IPS-18c (cell line): ENCODE results near the gene ZNF69.
"Not testable (repeated sequence)": the region's sequence is repeated elsewhere in the genome, so short reads cannot be mapped to it uniquely, and the experiment has no call there.

Experiments
- H3K4me3 ChIP-seq: 2 replicates; pipeline ENCODE4 v1.7.0; 2013; ENCODE audit warnings: low read depth, mild to moderate bottlenecking, low read length, moderate library complexity; ENCODE audit not compliant: insufficient read depth
- H3K9me3 ChIP-seq: one replicate; pipeline ENCODE4 v1.6.1; 2013; ENCODE audit warnings: mild to moderate bottlenecking, low read length, moderate library complexity; ENCODE audit not compliant: control insufficient read depth, insufficient read depth

ZNF69 gene

DNA sequence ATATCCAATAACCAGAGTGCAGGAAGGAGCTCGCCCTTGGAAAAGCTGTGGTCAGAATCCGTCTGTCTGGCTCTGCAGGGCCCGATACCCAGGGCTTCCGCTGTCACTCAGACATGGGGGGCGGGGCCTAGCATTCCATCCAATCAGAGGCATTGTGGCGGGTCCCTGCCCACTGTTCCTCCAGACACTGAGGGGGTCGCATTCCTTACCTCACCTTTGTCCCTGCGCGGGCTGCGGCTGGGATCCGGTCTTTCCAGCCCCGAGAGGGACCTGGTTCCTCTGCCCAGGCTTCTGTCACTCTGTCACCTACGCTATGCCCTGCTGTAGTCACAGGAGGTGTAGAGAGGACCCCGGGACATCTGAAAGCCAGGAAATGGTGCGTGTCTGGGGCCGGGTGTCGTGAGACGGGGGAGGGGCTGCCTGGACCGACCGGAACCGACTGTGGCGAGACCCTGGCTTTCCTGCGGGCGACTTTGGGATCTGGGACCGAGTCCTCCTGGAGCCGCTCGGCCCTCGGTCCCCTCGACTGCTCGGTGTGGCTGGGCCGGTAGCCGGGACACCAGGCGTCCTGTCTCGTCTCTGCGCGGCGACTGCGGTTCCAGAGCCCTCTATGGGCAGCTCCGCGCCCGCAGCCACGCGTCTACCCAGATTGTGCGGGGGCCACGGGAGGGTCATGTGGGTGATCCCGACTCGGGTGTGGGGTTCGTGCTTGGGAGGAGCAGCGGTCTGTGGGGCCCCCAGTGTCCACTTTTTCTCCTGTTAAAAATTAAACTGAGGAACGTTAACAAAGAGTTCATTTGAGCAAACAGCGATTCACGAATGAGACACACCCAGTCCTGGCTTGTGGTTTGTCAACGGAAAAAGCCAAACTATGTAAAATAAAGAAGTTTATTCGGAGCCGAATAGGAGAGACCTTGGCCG, at the start of gene ZNF69:
TSS of gene ZNF69 (plus strand) at position 172 of the 921 bp plus-strand sequence. CDS start at position 314, 142 bp downstream.
- Histone ChIP-seq H3K4me3 (peak within 1 kb of the TSS; percentile 94), H3K9me3 (peaks cover 2% of the 10 kb centered on the region)

DNA sequence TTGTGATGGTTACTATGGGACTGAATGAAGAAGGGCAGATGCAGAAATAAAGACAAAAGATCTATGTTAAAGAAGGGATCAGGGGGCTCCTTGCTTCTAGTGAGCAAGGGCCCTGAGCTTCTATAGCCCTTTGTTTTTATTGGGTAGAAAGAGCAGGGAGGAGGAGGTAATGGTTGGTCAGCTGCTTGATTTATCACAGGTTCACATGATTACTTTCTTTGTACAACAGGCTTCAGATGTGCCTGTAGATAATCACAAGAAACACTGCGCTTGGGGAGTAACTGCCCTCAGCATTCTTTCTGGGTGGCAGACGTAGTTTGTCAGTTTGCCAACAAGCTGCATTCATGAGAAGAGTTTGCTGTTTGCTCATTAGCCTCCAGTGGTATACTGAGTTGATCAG, 43.9 kb upstream of the ZNF69 start:
- H3K4me3 ChIP-seq = no peak overlapping the region
- peaks cover 12% of the 10 kb centered on the region for H3K9me3 ChIP-seq

DNA sequence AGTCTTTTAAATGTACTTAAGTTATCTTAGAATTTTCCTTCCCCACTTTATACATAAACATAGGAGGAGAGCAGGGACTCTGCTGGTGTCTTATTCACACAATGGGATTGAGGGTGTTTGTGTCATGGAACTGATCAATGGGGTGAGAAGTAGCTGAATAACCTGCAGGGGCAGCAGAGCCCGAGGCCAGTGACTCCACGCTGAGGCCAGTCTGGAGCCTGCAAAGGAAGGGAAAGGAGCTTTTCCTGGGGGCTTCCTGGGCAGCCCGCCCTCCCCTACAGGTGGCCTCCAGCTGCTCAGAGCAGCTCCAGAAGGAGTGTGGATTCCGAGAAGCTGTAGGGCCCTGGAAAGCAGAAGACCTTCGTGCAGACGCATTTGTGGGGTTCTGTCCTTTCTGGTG, 40.0 kb upstream of the ZNF69 start:
- not testable (repeated sequence) for H3K4me3 ChIP-seq

DNA sequence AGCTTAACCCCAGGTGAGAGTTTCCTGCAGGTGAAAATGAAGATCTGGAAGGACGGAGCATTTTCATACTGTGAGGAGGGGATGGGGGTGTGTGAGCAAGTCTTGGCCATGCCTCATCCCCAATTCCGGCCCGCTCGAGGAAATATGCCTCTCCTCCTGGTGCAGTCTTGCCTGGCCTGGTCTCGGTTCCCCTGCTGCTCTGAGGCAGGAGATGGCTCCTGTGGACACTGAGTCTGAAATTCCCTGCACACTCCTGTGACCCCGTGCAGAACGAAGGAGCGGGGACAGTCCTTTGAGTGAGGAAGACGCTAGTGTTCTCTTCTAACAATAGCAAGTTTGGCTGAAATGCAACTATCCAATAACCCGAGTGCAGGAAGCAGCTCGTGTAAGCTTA, 39.4 kb upstream of the ZNF69 start:
- H3K4me3 ChIP-seq = no peak overlapping the region
- peaks cover 12% of the 10 kb centered on the region for H3K9me3 ChIP-seq

More for the DNA sequence above, 40.0 kb upstream of the ZNF69 start:
- H3K9me3 ChIP-seq = peaks cover 12% of the 10 kb centered on the region

DNA sequence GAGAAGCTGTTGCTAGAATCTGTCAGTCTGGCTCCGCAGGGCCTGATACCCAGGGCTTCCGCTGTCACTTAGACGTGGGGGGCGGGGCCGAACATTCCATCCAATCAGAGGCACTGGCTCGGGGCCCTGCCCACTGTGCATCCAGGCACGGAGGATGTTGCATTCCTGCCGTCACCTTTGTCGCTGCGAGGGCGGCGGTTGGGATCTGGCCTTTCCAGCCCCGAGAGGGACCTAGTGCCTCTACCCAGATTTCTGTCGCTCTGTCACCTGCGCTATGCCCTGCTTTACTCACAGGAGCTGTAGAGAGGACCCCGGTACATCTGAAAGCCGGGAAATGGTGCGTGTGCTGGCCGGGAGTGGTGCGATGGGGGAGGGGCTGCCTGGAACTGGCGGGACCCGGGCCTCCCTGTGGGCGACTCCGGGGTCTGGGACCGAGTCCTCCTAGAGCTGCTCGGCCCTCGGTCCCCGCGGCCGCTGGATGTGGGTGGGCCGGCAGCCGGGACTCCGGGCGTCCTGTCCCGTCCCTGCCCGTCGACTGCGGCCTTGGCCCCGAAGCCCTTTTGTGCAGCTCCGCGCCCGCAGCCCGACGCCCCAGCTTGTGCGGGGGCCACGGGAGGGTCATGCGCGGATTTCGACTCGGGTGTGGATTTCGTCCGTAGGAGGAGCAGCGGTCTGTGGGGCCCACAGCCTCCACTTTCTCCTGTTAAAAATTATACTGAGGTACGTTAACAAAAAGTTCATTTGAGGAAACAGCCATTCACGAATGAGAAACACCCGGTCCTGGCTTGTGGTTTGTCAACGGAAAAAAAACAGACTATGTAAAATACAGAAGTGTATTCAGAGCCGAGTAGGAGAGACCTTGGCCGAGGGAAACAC, 38.8 kb upstream of the ZNF69 start, which contains the start of gene ZNF439:
TSS of gene ZNF439 (plus strand) at position 133 of the 876 bp plus-strand sequence. CDS start at position 275, 142 bp downstream.
- H3K4me3 ChIP-seq = no peak within 1 kb of the TSS
- peaks cover 15% of the 10 kb centered on the region for H3K9me3 ChIP-seq

DNA sequence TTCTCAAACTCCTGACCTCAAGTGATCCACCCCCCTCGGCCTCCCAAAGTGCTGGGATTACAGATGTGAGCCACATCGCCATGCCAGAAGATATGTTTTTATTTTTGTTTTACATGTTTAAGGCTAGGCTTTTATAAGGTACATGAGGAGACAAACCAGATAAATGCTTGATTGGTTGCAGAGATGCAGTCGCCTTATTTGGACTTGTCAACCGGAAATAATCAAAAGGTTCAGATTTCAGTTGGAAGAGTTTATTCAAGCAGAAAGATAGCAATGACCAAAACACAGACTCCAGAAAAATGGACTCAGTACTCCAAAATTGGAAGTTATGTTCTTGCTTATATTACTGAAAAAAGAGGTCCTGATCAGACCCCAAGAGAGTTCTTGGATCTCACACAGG, 37.3 kb upstream of the ZNF69 start:
- peaks cover 17% of the 10 kb centered on the region for H3K9me3 ChIP-seq
- not testable (repeated sequence) for H3K4me3 ChIP-seq

DNA sequence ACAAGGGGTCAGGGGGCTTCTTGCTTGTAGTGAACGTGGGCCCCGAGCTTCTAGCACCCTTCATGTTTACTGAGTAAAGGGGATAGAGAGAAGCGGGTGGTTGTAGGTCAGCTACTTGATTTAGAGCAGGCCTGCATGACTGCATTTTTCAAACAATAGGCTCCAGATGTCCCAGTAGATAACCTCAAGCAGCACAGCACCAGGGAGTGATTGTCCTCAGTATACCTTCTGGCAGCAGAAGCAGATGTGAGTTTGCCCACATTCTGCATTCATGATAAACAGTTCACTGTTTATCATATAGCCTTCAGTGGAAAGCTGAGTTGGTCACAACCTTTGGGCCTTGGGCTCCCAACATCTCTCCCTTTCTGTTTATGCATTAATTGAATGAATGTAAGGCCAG, 34.2 kb upstream of the ZNF69 start:
- Histone ChIP-seq H3K9me3 (peaks cover 11% of the 10 kb centered on the region), H3K4me3 (no peak overlapping the region)

DNA sequence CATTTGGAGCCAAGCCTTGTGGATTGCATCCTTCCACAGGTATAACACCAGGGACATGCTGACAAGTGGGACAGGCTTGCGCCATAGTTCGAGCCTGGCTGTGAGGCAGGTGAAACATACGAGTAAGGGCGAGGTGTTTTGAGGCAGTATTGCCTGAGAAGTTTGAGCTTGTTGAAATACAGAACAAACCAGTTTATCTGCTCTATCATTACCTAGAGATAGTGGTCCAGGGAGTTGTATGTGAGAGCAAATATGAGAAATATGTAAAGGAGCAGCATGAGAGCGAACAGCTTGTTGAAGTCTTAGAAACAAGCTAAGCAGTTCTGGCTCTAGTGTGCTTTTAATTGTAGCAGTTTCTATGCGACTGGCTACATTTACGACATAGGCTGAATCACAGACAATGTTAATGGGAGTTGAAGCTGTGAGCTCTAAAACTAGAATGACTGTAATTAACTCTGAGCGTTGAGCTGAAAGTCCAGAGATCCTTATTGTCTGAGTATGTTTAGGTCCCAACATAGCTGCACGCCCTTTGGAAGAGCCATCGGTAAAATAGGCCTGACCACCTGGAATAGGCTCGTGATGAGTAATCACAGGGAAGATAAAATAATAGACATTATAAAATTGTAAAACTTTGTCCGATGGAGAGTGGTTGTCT, 30.9 kb upstream of the ZNF69 start:
- H3K4me3 ChIP-seq = no peak overlapping the region
- peaks cover 7% of the 10 kb centered on the region for H3K9me3 ChIP-seq

DNA sequence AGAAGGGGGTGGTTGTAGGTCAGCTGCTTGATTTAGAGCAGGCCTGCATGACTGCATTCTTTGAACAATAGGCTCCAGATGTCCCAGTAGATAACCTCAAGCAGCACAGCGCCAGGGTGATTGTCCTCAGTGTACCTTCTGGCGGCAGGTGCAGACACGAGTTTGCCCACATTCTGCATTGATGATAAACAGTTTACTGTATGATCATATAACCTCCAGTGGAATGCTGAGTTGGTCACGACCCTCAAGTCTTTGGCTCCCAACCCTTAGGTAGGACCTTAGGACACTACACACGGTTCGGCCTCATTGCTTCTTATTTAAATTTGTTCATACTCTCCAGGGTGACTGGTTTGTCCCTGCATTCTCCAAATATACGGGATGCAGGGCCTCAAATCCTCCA, 26.9 kb upstream of the ZNF69 start:
- peaks cover 5% of the 10 kb centered on the region for H3K9me3 ChIP-seq

DNA sequence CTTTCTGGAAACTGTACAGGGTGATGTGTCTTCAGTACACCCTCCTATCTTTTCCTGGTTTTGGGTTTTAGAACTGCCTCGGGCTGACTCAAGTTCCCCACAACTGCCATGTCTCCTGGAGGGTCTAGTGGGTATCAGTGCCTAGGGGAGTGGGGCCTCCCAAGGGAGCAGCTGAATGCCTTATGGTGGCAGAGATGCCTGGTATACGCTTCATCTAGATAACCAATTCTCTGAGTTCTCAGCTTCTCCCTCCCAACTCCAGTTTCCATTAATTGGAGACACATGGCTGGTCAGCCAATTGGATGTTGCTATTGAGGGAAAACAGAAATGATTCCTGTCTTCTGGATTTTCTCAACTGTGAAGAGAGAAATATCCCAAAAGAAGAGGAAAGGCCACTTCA, 26.3 kb upstream of the ZNF69 start:
- Histone ChIP-seq H3K9me3 (peaks cover 5% of the 10 kb centered on the region), H3K4me3 (no peak overlapping the region)

More for the DNA sequence above, 26.9 kb upstream of the ZNF69 start:
- H3K4me3 ChIP-seq = no peak overlapping the region

DNA sequence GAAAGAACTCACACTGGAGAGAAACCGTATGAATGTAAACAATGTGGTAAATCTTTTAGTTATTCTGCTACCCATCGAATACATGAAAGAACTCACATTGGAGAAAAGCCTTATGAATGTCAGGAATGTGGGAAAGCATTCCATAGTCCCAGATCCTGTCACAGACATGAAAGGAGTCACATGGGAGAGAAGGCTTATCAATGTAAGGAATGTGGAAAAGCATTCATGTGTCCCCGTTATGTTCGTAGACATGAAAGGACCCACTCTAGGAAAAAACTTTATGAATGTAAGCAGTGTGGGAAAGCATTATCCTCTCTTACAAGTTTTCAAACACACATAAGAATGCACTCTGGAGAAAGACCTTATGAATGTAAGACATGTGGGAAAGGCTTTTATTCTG, 19.8 kb upstream of the ZNF69 start:
- H3K9me3 ChIP-seq = peaks cover 15% of the 10 kb centered on the region
- not testable (repeated sequence) for H3K4me3 ChIP-seq

DNA sequence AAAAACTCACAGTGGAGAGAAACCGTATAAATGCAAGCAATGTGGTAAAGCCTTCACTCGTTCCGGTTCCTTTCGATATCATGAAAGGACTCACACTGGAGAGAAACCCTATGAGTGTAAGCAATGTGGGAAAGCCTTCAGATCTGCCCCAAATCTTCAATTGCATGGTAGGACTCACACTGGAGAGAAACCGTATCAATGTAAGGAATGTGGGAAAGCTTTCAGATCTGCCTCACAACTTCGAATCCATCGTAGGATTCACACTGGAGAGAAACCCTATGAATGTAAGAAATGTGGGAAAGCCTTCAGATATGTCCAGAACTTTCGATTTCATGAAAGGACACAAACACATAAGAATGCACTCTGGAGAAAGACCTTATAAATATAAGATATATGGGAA, 19.4 kb upstream of the ZNF69 start:
- H3K4me3 ChIP-seq = no peak overlapping the region
- H3K9me3 ChIP-seq = peaks cover 13% of the 10 kb centered on the region

DNA sequence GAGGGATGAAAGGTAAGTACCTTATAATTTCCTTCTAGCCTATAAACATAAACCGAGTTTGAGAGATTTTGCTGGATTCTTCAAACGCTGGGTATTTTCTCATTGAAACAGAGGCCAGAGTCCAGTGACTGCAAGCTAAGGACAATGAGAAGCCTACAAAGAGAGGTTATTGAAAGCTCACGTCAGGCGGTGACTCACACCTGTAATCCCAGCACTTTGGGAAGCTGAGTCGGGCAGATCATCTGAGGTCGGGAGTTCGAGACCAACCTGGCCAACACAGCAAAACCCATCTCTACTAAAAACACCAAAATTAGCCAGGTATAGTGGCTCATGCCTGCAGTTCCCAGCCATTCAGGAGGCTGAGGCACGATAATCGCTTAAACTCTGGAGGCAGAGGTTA, 15.0 kb upstream of the ZNF69 start:
- Histone ChIP-seq H3K4me3 (no peak overlapping the region), H3K9me3 (peaks cover 13% of the 10 kb centered on the region)

DNA sequence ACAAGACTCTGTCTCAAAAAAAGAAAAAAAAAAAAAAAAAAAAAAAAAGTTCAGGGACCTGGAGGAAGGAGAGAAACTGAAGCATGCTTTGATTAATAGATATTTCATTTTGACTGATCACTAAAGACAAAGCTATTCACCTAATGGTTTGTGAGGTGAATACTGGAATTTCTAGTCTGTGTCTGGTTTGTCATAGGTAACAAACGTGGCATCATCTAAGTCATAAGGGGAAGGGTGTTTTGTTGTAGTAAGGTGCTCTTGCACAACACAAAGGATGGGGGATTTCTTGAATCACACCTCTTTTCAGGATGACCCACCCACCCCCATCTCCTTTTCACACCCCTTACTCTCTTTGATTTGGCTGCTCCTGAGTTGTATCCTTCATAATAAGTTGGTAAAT, 13.8 kb upstream of the ZNF69 start:
- peaks cover 13% of the 10 kb centered on the region for H3K9me3 ChIP-seq
- H3K4me3 ChIP-seq = no peak overlapping the region

DNA sequence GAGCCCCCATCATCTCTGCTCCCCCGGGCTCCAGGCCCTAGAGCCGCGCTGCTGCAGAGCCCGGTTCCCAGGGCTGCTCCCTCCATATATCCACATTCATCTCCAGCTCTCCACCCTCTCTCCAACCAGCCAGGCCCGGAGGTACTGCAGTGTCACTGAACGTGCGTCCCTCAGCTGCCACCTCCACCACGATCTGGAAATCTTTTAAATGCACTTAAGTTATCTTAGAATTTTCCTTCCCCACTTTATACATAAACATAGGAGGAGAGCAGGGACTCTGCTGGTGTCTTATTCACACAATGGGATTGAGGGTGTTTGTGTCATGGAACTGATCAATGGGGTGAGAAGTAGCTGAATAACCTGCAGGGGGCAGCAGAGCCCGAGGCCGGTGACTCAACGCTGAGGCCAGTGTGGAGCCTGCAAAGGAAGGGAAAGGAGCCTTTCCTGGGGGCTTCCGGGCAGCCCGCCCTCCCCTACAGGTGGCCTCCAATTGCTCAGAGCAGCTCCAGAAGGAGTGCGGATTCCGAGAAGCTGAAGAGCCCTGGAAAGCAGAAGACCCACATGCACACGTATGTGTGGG, 7.8 kb upstream of the ZNF69 start:
- not testable (repeated sequence) for H3K9me3 ChIP-seq, H3K4me3 ChIP-seq

DNA sequence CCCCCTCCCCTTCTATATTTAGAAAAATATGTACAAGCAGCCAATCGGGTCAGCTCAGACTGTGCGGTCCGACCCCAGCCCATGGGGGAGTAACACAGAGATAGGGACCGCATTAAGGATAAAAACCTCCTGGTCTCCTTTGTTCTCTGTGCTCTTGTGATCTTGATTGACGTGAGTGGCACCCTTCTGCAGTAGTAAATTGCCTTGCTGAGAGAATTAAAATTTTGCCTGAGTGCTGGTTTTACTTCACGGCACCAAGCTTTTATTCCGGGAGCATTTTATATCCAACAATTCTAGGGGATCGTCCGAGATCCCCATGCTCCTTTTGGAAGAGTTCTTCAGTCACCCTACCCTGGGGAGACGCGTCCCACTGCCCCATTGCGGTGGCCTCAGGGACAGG, 7.0 kb upstream of the ZNF69 start:
- Histone ChIP-seq H3K9me3 (peaks cover 4% of the 10 kb centered on the region), H3K4me3 (no peak overlapping the region)
